GM18951 (cell line): ENCODE results near the gene NADSYN1.

Experiments
- POLR2A ChIP-seq: IDR thresholded peaks from 4 replicates; pipeline ENCODE4 v1.6.1; 2011; ENCODE audit warnings: mild to moderate bottlenecking; ENCODE audit not compliant: insufficient read length, insufficient read depth; ENCODE audit errors: extremely low read depth
- in situ Hi-C: fragments of 300-500 bp; cut with MboI; formaldehyde crosslinking; loops from one replicate; pipeline ENCODE4 v1.12.0; 2022; ENCODE audit warnings: low sequenced_read_pairs, mixed read lengths, inconsistent platforms; ENCODE audit not compliant: unreplicated experiment

The NADSYN1 gene

DNA sequence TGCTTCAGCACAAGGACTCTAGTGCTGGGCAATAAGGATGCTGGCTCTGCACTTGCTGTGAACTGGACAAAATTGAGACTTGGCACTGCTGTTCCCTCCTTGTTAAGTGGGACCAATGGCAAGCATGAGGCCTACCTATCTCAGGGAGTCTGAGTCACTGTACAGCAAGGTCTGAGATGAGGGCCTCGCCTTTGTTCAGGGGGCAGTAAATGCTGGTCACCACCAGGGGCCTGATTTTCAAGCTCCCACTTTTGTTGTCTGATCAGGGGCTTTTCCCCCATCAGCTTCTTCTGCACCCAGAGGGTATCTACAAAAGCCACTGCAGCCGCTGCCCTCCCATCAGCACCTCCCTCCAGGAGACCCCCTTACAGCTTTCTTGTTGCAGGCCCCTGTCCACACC lies 27.6 kb upstream of the NADSYN1 start:
- in situ Hi-C loops = no loop called here

DNA sequence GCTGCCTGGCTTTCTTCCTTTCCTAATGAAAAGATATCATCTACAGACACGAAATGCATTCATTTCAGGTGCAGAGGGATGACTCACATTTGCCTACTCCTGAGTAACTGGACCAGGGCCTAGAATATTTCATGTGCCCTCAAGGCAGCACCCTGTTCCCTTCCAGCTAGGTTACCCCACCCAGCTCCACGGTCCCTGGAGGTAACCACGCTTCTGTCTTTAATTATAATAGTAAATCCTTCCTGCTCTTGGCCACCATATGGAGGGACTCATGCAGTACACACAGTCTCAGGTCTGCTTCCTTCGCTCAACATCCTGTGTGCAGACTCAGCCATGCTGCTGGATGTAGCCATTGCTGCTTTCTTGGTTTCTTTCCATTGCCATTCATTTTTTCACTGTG lies 27.1 kb upstream of the NADSYN1 start:
- TF ChIP-seq POLR2A = no peak
- in situ Hi-C loops = no loop called here

More for the DNA sequence above, 27.6 kb upstream of the NADSYN1 start:
- TF ChIP-seq POLR2A = no peak

DNA sequence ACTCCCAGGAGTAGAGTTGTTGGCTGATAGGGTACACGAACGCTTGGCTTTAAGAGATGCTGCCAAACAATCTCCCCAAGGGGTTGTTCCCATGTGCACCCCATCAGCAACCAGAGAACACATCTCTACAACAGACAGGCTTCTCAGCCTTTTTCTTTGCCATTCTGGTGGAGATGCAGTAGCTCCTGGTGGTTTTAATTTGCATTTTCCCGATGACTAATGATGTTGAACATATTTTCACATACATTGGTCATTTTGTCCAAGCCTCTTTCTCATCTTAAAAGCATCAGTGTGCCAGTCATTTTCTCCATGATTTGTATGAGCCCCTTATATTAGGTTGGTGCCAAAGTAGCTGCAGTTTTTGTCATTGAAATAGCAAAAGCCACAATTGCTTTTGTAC lies 26.6 kb upstream of the NADSYN1 start:
- in situ Hi-C loops = no loop called here
- no peak for TF ChIP-seq POLR2A

DNA sequence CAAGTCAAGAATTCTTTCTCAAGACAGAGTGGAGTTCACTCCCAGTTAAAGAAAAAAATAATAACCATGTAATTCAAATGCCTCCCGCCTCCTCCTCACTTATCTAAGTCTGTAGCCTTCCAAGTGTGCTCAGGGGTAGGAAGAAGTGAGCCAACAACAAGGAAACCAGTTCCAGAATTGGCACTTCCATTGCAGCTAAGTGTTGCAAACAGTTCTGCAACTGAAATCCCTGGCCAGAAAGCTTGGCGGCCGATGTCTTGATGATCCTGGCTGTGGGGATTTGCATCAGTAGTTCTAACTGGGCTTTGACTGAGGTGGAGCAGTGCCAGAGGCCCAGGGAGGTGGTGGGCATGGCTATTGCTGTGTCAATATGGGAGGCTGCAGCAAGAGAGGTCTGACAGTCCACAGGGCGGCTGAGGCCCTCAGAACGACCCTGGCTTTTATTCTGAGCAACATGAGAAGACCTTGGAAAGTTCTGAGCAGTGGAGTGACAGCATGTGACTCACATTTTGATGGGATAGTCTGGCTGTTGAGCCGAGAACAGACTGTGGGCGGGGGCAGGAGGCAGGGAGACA lies 24.1 kb upstream of the NADSYN1 start:
- TF ChIP-seq POLR2A = no peak
- in situ Hi-C loops = no loop called here

DNA sequence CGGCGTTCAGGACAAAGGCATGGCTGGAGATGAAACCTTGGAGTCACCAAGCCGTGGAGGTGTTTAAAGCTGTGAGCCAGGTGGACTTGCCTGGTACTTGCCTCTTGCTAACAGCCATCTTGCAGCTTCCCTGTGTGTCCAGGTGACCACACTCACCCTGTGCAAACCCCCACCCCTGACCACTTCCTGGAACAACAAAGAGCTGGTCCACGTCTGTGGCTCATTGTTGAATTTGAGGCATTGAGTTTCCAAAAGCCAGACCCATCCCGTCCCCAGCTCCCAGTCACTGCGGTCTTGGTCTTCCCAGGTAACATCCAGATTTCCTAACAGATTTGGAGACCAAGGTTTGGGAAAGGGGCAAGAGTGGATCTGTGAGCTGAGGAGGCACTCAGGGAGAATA lies 23.3 kb upstream of the NADSYN1 start:
- in situ Hi-C loops = no loop called here
- no peak for TF ChIP-seq POLR2A

DNA sequence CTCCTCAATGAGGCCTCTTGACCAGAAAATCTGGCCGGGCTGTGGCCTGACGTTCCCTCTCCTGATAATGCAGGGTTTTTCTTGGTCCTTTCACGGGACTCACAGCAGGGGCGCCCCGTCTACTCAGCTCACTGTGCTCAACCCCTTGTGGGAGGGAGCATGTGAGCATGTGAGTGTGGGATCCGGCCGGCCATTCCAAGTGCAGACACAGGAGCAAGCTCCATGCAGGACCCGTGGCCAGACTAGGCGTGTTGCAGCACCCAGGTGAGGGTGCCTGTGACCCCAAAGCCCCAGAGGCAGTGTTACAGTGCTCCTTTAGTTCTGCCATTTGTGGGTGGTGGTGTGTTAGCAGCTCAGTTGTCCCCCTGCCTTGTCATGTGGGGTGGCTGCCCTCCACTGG lies 22.8 kb upstream of the NADSYN1 start:
- TF ChIP-seq POLR2A = no peak
- in situ Hi-C loops = no loop called here

DNA sequence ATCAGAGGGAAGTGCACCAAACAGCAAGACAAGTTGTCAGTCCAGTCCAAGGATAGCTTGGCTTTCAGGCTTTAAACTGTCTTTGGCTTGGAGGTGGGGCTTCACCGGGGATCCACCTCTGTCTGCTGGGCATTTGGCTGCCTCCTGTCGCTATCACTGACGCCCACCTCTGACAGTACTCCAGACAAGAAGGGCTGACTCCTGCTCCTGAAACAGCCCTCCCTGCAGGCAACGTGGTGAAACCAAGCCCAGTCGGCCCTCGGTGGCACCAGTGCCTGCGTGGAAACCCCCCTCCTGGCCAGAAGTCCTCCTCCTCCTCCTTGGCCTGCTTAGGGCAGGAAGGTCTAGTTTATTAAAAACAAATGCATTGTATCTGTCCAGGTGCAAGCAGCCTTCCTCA lies 21.7 kb upstream of the NADSYN1 start:
- TF ChIP-seq POLR2A = no peak

DNA sequence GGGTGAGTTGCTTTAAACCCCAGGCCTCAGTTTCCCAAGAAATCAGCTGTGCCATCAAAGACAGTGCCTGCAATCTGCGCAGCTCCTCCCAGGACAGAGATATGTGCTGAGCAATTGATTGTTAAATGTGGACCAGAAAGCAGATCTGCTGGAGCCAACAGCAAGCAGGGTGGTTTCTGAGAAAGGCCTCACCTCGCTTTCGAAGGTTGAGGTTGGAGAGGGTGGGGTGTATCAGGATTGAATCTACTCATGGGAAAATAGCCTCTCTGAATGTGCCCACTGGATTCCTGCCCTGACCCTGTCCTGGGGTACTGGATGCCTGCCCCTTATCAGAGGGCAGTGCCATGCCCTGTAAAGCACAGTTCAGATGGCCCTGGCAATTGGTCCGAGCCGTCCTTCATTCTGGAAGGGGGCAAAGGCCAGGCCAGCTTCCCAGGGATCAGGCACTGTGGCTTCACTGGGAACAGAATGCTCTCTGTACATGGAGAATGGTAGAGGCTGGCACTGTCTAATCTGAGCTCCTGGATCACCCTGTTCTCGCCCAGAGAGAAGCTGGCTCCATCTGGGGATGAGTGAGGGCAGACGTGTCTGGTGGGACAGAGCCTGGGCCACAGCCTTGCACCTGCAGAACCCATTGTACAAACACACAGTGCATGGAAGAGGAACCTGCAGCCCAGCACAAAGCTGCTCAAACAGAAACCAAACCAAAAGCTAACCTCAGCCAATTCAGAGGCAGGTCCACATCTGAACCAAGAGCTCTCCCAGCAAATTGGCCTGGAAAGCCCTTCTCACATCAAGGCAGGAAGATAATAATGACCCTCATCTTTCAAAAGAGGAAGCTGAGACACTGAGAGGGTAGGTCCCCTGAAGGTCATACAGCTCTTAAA lies 20.0 kb upstream of the NADSYN1 start:
- in situ Hi-C loops = no loop called here
- TF ChIP-seq POLR2A = no peak

More for the DNA sequence above, 21.7 kb upstream of the NADSYN1 start:
- in situ Hi-C loops = no loop called here

DNA sequence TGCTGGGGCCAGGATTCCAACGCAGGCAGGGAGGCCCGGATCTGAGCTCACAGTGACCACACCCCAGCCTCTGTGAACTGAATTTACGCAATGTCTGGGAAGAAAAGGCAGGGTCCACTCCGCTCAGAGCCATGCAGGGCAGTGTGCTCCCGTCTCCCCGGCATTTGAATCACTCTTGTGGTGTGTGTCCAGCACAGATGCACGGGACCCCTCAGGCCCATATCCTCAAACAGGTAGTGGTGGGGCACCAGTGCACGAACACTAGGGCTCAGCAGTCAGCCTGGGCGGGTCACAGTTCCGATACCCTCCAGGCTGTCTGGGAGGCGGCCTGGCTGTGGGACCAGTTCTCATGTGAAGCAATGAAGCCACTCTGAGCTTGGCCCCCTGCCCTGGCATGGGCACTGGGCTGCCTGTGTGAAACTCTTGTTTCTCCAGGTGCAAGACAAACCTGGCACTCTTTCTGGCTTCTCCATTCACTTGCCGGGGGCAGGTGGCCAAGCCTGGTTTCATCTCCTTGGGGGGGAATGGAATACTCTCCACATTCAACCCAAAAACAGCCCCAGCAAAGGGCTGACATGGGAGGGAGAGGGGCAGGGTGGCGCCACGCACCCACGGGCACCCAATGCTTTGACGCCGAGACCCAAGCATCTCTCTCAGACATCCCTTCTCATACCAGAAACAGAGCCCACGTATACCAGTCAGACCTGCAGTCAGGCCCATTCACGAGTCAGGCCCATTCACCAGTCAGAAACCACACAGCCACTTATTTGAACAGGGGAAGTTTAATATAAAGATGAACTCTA lies 19.2 kb upstream of the NADSYN1 start:
- in situ Hi-C loops = no loop called here
- no peak for TF ChIP-seq POLR2A

DNA sequence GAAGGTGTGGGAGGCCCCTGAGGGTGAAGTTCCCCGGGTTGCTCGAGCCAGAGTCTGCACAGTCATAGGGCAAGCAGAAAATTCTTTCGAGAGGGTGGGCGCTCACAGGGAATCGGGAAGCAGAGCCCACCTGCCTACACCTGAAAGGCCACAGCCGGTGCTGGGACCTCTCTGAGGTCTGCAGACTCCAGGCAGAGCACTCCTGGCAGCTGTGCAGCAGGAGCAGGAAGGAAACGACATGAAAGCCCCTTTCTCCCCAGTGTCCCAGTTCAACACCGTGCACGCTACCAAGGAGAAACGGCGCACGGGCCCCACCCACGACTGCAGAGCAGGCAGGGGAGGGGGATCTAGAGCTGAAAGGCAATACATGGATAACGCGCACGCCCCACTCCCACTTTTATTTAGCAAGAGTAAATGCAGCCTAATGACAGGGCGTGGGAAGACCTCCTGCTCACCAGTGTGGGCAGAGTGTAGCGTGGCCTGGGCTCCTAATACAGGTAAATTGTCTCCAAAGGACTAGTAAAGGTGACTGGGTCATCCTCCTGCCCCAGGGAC lies 18.4 kb upstream of the NADSYN1 start:
- no peak for TF ChIP-seq POLR2A
- in situ Hi-C loops = no loop called here

DNA sequence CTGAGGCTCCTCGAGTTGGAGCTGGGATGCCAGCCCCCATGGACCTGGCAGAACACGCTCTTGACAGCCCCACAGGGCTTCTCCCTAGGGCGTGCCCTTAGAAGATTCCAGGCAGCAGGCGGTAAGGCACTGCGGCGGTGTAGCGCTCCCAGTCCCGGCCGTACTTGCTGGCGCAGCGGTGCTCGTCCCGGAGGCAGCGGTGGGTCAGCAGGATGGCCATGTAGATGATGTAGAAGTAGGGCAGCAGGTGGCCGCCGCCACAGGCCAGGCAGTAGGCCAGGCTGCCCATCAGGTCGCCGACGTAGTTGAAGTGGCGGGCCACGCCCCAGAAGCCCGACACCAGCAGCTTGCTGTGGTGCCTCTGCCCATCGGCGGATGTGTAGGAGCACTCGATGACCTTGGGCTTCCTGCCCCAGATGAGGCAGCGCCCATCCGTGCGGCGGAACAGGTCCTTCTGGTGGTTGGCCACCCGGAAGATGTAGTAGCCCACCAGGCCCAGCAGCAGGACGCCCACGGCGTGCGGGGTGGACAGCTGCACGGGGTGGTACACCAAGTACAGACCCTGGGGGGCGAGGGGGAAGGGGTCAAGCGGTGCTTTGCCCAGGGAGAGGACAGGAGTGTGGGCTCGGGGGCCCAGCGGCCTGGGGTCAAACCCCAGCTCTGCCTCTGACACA lies 17.6 kb upstream of the NADSYN1 start:
- in situ Hi-C loops = no loop called here

DNA sequence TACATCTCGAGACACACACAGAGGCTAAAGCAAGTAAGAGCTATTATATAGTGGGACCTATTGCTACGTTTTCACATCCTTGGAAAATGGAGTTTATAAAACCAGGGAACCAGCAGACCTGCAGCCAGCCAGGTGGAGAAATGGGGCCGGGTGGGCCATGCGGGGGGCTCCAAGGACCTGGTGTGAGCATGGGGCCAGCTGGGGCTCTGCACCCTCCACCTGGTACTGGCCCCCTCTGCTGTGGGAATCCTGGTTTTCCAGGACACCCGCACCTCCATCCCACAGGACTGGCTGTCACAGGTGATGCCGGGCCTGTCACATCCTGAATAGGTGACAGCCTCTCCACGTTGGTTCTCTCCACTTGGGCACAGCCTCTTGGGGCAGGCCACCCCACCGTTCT lies 16.1 kb upstream of the NADSYN1 start:
- in situ Hi-C loops = no loop called here
- no peak for TF ChIP-seq POLR2A

More for the DNA sequence above, 17.6 kb upstream of the NADSYN1 start:
- TF ChIP-seq POLR2A = no peak

DNA sequence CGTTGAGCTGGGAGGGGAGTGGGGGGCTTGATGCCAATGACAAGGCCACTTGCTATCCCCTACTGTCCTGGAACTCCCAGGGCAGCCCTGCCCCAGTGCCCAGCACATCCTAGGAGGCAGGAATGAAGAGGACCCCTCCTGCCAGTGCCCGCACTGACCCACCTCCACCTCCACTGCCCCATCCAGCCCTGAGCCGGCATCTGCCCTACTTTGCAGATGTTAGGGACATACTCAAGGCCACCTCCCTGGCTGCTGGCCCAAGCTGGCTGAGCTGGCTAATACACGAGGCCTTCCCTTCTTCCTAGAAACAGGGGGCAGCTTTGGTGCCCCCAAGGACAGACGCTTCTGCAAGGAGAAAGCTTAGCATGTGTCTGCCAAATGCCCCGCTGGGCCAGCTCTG lies 15.6 kb upstream of the NADSYN1 start:
- no peak for TF ChIP-seq POLR2A
- in situ Hi-C loops = no loop called here
